Skeletal muscle satellite cell (primary cell): ENCODE data around the gene EXOC3L4.

ENCODE experiments used
- H3K27me3 ChIP-seq: 2 replicates; pipeline ENCODE4 v1.7.0; 2013; ENCODE audit warnings: low read length; ENCODE audit not compliant: control insufficient read depth, insufficient read depth
- H3K36me3 ChIP-seq: 2 replicates; pipeline ENCODE4 v1.7.0; 2013; ENCODE audit warnings: mild to moderate bottlenecking, control low read depth, low read length; ENCODE audit not compliant: insufficient read depth
- H3K4me1 ChIP-seq: 2 replicates; pipeline ENCODE4 v1.7.0; 2013; ENCODE audit warnings: low read length; ENCODE audit not compliant: control insufficient read depth, insufficient read depth
- H3K4me2 ChIP-seq: 2 replicates; pipeline ENCODE4 v1.7.0; 2013; ENCODE audit warnings: mild to moderate bottlenecking, low read length
- H3K4me3 ChIP-seq: 2 replicates; pipeline ENCODE4 v1.7.0; 2013; ENCODE audit warnings: low read length
- H3K9ac ChIP-seq: 2 replicates; pipeline ENCODE4 v1.7.0; 2013; ENCODE audit warnings: mild to moderate bottlenecking, low read depth, low read length, moderate library complexity
- H3K9me3 ChIP-seq: replicated peaks from 2 replicates; pipeline ENCODE4 v1.7.0; 2013; ENCODE audit warnings: mild to moderate bottlenecking, control low read depth, low read length

EXOC3L4 gene

DNA sequence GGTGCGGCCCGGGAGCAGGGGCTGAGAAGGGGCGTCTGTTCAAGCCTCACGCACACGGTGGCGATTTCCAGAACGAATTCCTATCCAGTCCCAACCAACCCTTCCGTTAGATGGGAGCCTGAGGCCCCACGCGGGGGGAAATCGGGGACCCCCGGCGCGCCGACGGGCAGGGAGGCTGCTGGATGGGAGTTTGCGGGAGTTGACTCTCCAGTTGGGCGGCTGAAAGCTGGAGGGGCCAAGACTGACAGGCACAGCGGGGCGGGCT is 9.8 kb downstream of the EXOC3L4 start:
- peaks cover 15% of the 10 kb centered on the region for H3K4me1 ChIP-seq
- no peak overlapping the region for H3K9ac ChIP-seq
- H3K27me3 ChIP-seq, result peaks cover 19% of the 10 kb centered on the region
- no peaks in the 10 kb centered on the region for H3K9me3 ChIP-seq
- no peak overlapping the region for H3K4me3 ChIP-seq
- no peaks in the 10 kb centered on the region for H3K36me3 ChIP-seq
- H3K4me2 ChIP-seq, result no peak overlapping the region

DNA sequence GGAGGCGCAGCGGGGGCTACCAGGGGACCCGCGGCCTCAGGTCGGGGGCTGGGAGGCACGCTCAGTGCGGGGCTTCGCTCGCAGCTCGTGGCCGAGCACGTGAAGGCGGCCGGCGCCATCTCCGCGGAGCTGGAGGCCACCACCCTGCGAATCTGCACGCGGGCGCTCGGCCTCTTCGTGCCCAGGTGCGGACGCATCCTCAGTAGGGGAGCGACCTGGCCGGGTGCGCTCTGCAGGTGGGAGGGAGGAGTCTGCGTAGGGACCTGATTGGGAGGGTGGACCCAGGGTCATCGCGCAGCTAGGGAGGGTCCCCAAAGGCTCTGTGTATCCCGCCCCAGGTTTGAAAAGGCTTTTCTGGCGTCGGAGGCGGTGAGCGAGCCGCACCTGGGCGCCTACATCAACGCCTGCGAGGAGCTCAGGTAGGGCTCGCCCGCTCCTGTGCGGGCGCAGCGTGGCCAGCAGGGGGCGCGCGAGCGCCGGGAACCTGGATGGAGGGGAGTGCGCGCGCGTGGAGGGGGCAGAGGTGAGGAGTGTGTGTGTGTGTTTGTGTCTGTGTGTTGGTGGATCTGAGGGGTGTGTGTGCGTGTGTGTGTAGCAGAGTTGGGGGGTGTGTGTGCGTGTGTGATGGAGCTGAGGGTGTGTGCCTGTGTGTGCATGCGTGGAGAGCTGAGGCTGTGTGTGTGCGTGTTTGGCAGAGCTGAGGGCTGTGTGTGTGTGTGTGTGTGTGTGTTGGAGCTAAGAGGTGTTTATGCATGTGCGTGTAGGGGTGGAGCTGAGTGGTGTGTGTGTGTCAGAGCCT is 10.3 kb downstream of the EXOC3L4 start:
- Histone ChIP-seq H3K4me3 (no peak overlapping the region), H3K9ac (no peak overlapping the region), H3K36me3 (no peaks in the 10 kb centered on the region), H3K4me2 (no peak overlapping the region), H3K9me3 (no peaks in the 10 kb centered on the region), H3K27me3 (peaks cover 19% of the 10 kb centered on the region), H3K4me1 (peaks cover 18% of the 10 kb centered on the region)

DNA sequence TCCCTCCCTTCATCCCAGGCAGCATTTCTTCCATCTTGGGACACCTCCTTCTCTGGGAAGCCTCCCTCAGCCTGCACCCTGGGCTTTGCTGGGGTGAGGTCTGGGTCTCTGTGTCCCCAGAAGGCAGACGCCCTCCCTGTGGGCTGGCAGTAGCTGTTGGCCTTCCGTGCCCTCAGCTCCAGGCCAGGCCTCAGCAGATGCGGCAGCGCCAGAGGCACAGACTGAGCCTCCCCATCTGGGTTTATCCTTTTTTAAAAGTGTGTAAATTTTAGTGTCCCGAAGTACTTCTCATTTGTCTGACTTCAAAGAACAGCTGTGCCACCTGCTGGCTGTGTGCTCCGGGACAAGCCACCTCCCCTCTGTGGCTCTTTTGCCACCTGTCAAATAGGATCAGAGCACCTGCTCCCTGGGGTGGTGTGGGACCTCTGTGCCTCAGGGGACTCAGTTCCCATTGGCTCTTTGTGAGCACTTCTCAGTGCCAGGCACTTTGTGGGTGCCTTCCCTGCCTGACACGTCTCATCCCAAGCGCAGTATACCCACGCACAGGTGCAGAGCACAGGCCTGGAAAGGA is 11.1 kb downstream of the EXOC3L4 start:
- no peak overlapping the region for H3K4me3 ChIP-seq
- H3K9me3 ChIP-seq, result no peaks in the 10 kb centered on the region
- no peak overlapping the region for H3K9ac ChIP-seq
- H3K27me3 ChIP-seq, result peaks cover 19% of the 10 kb centered on the region
- H3K4me2 ChIP-seq, result no peak overlapping the region
- H3K4me1 ChIP-seq, result peaks cover 26% of the 10 kb centered on the region
- no peaks in the 10 kb centered on the region for H3K36me3 ChIP-seq

DNA sequence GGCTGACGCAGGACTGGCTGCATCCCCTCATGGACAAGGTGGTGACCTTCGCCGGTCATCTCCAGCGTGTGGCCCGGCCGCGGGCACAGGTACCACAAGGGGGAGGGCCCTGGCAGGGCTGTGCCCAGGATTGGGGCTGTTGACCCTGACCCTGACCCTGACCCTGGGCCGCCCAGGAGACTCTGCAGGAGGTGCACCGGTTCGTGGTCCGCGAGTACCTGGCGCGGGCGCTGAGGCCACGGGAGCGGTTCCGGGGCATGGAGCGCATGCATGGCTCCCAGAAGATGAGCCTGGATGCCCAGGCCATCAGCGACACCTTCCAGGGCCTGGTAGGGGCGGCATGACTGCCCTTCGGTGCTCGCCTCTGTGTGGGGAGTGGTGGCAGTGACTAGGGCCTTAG is 12.9 kb downstream of the EXOC3L4 start:
- Histone ChIP-seq H3K4me2 (no peak overlapping the region), H3K4me1 (peaks cover 35% of the 10 kb centered on the region), H3K9ac (no peak overlapping the region), H3K9me3 (no peaks in the 10 kb centered on the region), H3K4me3 (no peak overlapping the region), H3K36me3 (no peaks in the 10 kb centered on the region), H3K27me3 (peaks cover 19% of the 10 kb centered on the region)

DNA sequence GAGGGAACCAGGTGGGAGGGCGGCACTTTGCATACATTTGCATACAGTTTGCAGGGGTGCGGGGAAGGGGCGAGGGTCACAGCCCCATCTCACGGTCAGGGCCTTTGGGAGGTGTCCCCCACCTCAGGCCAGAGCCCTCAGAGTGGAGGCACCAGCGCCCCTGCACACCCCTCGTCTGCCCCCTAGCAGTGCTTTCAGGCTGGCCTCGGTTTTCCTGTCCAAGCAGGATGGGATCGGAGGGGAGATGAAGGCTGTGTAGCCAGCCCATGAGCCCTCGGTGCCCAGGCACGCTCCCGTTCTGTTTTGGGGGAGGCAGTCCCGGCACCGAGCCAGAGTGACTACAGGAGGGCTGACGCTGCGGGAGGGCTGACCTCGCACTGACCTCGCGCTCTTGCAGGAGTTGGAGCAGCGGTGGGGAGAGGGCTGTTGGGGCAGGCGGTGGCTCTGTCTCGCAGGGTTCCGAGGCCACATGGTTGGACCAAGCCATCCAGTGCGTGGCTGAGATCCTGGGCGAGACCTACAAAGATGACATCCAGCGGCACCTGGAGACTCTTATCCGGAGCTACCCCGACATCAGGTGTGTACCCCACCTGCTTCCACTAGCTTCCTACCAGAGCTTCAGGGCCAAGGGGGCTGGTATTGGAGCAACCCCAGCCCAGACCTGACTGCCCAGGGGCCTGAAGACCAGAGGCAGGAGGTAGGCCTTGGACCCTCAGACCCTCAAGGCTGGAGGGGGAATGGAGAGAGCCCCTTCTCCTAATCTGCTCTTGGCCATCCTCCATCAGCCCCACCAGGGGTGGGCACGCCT is 13.6 kb downstream of the EXOC3L4 start:
- no peaks in the 10 kb centered on the region for H3K36me3 ChIP-seq
- H3K4me2 ChIP-seq, result no peak overlapping the region
- no peak overlapping the region for H3K9ac ChIP-seq
- H3K27me3 ChIP-seq, result peaks cover 19% of the 10 kb centered on the region
- peaks cover 35% of the 10 kb centered on the region for H3K4me1 ChIP-seq
- H3K9me3 ChIP-seq, result no peaks in the 10 kb centered on the region
- no peak overlapping the region for H3K4me3 ChIP-seq

DNA sequence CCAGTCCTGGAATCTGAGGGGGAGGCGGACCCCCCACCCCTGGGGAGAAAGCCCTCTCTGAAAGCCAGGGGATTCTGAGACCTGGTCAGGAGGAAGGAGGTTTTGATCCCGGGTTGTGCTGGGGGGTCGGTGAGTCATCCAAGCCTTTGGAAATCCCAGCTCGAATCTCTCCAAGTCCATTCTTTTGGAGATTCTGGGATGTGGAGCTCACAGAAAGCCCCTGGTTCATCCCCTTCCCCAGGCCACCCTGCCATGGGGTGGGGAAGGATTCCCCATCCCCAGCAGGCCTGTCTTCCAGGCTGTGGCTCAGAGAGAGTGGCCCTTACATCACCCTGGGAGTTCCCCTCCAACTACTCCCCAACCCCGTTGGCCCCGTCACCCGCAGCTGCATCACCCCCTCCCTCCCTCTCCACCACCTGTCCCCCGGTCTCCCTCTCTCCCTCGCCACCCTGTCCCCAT is 14.3 kb downstream of the EXOC3L4 start:
- Histone ChIP-seq H3K36me3 (no peaks in the 10 kb centered on the region), H3K4me1 (peaks cover 30% of the 10 kb centered on the region), H3K4me3 (no peak overlapping the region), H3K9ac (no peak overlapping the region), H3K4me2 (no peak overlapping the region), H3K9me3 (no peaks in the 10 kb centered on the region), H3K27me3 (peaks cover 15% of the 10 kb centered on the region)

DNA sequence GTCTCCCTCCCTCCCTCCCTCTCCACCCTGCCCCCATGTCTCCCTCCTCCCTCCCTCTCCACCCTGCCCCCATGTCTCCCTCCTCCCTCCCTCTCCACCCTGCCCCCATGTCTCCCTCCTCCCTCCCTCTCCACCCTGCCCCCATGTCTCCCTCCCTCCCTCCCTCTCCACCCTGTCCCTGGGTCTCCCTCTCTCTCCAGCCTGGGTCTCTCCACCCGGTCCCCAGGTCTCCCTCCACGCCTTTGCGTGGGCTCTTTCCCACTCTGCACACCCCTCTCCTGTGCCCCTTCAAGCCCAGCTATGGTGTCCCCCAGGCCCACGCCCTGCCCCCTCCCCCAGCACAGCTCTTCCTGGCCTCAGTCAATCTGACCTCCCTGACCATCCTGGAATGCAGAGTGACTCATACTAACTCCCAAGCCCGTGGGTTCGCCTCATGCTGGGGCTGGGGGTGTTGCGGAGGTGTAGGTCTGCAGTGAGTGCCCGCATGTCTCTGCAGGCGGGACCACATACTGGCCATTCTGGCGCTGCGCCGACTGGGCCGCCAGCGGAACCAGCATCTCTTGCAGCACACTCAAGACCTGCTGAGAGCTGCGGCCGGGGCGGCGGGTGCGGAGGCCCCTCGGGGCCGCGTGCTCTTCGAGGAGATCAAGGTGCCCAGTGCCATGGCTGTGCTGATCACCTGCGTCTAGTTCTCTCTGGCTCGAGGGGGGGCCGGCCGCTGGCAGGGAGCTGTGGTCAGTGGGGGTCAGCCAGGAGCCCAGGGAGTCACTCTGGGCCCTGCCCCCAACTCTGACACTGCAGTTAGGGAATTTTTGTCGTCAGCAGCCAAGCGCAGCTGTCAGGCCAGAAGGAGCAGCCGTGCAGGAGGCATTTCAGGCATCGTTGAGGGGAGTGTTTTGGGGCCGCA is 15.3 kb downstream of the EXOC3L4 start:
- Histone ChIP-seq H3K27me3 (peaks cover 7% of the 10 kb centered on the region), H3K4me3 (peak overlapping the region; percentile 63), H3K9me3 (no peaks in the 10 kb centered on the region), H3K36me3 (no peaks in the 10 kb centered on the region), H3K9ac (peak overlapping the region; percentile 70), H3K4me2 (peak overlapping the region; percentile 85), H3K4me1 (peaks cover 31% of the 10 kb centered on the region)

DNA sequence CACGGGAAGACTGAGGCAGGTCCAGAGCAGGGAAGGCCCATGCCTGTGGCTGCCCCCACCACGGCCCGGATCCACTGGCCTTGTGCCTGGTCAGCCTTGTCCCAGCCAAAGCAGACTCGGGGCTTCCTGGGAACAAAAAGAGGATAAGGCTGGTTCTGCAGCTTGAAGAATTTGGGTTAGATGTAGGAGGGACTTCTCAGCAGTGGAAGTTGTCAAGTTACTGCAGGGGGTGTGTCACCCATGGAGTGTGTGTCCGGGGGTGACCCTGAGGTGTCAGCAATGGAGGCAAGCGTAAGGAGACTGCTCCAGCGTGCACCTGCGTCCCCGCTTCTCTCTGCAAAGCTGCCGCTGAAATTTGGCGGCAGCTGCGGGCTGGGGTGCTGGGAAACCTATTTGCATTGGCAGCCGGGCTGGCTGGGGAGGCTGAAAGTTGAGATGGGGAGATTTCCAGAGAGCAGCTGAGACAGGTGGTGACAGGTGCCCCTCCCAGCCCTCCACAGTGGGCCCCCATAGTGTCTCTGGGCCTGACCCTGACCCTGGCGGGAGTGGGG is 16.2 kb downstream of the EXOC3L4 start:
- H3K9ac ChIP-seq, result peak overlapping the region; percentile 70

DNA sequence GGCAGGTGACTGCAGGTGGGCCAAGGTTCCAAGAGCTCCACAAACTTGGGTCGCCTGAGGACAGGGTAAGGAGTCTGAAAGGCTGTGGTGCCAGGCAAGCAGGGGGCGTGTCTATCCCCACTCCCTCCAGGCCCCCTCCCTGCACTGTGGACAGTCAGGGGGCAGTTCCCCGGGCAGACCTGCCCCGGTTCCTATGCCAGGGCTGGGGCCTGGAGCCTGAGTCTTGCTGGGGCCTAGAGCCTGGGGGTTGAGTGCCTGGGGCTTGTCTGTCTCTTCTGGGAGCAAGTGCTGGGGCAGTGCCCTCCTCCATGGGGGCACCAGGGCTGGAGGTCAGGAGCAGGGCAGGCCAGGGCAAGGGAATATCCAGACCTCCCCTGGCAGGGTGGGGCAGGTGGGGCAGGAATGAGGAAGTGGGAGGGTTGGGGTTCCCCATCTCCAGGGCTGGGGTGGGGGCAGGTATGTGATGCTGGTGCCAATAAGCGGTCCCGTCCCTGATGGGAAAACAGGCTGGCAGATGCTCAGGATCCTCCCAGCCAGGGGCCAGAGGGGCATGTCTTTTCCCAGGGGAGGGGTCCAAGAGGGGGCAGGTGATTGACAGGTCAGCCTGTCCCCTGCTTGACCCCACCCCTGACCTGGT is 16.8 kb downstream of the EXOC3L4 start:
- Histone ChIP-seq H3K27me3 (peaks cover under 1% of the 10 kb centered on the region), H3K9ac (no peak overlapping the region), H3K4me2 (no peak overlapping the region), H3K36me3 (no peaks in the 10 kb centered on the region), H3K9me3 (no peaks in the 10 kb centered on the region), H3K4me3 (no peak overlapping the region), H3K4me1 (peaks cover 35% of the 10 kb centered on the region)

More for the DNA sequence above, 16.2 kb downstream of the EXOC3L4 start:
- Histone ChIP-seq H3K27me3 (peaks cover 7% of the 10 kb centered on the region), H3K4me3 (peak overlapping the region; percentile 63), H3K9me3 (no peaks in the 10 kb centered on the region), H3K36me3 (no peaks in the 10 kb centered on the region), H3K4me1 (peaks cover 35% of the 10 kb centered on the region), H3K4me2 (peak overlapping the region; percentile 85)

DNA sequence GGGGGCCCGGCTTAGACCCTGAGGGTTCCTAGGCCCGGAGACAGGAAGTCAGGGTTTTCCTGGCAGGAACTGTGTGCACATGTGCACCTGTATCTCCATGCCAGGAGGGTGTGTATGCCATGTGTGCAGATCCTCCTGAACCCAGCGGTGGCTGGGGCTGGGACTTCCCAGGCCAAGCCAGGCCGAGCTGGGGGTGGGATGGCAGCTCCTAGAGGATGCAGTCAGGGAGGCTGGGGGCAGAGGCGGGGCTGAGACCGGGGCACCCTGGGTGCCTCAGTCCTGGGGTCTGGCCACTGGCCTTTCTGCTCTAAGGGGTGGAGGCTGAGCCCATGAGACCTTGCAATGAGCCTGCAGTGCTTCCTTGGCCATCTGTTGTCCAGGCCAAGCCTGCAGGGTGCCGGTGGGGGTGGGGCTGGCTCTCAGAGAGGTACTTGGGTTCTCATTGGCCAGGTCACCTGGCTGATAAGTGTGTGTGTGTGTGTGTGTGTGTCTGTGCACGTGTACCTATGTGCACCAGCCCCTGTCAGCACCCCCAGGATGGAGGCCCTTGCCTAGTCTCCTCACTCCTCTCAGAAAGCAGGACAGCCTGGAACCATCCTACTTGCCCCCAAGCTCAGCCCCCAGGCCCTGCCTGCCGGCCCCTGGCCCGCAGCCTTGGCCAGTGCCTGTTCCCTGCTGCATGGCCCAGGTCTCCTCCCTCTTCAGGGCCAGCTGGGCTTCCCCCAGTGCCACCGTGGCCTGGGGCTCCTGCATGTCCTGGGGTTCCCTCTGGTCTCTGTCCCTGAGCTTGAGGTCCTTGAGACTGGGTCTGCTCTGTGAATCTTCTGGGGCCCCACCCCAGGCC is 18.1 kb downstream of the EXOC3L4 start:
- no peaks in the 10 kb centered on the region for H3K27me3 ChIP-seq
- no peak overlapping the region for H3K9ac ChIP-seq
- H3K4me3 ChIP-seq, result no peak overlapping the region
- H3K36me3 ChIP-seq, result no peaks in the 10 kb centered on the region
- H3K9me3 ChIP-seq, result no peaks in the 10 kb centered on the region
- H3K4me1 ChIP-seq, result peaks cover 35% of the 10 kb centered on the region
- no peak overlapping the region for H3K4me2 ChIP-seq
